ENCODE data around the gene LRRTM4.

LRRTM4 gene

GRCh38 chr2:76748581-76749296, 773.4 kb downstream of the LRRTM4 start:
- H3K4me3 ChIP-seq (replicated peaks; ENCODE audit: low read depth, low read length) = no peak overlapping the region
- DNase-seq (ENCODE audit: low read depth) = no peak
- TF ChIP-seq, protein P1, sequence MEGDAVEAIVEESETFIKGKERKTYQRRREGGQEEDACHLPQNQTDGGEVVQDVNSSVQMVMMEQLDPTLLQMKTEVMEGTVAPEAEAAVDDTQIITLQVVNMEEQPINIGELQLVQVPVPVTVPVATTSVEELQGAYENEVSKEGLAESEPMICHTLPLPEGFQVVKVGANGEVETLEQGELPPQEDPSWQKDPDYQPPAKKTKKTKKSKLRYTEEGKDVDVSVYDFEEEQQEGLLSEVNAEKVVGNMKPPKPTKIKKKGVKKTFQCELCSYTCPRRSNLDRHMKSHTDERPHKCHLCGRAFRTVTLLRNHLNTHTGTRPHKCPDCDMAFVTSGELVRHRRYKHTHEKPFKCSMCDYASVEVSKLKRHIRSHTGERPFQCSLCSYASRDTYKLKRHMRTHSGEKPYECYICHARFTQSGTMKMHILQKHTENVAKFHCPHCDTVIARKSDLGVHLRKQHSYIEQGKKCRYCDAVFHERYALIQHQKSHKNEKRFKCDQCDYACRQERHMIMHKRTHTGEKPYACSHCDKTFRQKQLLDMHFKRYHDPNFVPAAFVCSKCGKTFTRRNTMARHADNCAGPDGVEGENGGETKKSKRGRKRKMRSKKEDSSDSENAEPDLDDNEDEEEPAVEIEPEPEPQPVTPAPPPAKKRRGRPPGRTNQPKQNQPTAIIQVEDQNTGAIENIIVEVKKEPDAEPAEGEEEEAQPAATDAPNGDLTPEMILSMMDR (IDR thresholded peaks at IDR 0.05; ENCODE audit: low read length, missing control alignments) = no peak

- H3K4me3 ChIP-seq (replicated peaks; ENCODE audit: low read depth, low read length) = no peak overlapping the region
- TF ChIP-seq, protein P1 (IDR thresholded peaks at IDR 0.05; ENCODE audit: low read length, missing control alignments) = no peak
- DNase-seq (ENCODE audit: low read depth) = no peak
Measured at GRCh38 chr2:76745605-76746004, 776.6 kb downstream of the LRRTM4 start.

GRCh38 chr2:76737607-76738006, 784.6 kb downstream of the LRRTM4 start:
- no peak overlapping the region for H3K4me3 ChIP-seq (replicated peaks; ENCODE audit: low read depth, low read length)
- no peak for DNase-seq (ENCODE audit: low read depth)
- TF ChIP-seq, protein P1 (IDR thresholded peaks at IDR 0.05; ENCODE audit: low read length, missing control alignments) = no peak

GRCh38 chr2:76733736-76734135, 788.4 kb downstream of the LRRTM4 start:
- no peak overlapping the region for H3K4me3 ChIP-seq (replicated peaks; ENCODE audit: low read depth, low read length)
- TF ChIP-seq, protein P1 (IDR thresholded peaks at IDR 0.05; ENCODE audit: low read length, missing control alignments) = no peak
- no peak for DNase-seq (ENCODE audit: low read depth)

DNA sequence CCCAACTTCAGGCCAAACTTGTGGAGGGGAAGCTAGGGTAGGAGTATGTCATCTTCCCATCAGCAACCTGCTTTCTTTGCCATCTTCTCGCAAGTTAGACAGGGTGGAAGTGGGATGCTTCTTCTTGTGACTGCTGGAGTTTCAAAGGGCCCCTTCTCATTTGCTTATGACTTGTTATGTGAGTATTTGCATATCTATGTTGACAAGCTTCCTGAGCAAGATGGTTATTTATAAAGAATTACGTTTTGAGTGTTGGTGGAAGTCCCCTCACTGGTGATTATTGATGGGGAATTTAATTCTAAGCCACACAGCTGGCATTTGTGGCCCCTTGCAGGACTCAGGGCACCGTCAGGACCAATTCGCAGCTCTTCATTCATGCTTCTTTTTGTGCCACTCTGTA, 791.0 kb downstream of the LRRTM4 start:
- no peak for DNase-seq (ENCODE audit: low read depth)
- TF ChIP-seq, protein P1 (IDR thresholded peaks at IDR 0.05; ENCODE audit: low read length, missing control alignments) = no peak
- H3K4me3 ChIP-seq (replicated peaks; ENCODE audit: low read depth, low read length) = no peak overlapping the region

- H3K4me3 ChIP-seq (replicated peaks; ENCODE audit: low read depth, low read length) = no peak overlapping the region
- no peak for DNase-seq (ENCODE audit: low read depth)
- TF ChIP-seq, protein P1 (IDR thresholded peaks at IDR 0.05; ENCODE audit: low read length, missing control alignments) = no peak
Measured at GRCh38 chr2:76730021-76730420, 792.2 kb downstream of the LRRTM4 start.

DNA sequence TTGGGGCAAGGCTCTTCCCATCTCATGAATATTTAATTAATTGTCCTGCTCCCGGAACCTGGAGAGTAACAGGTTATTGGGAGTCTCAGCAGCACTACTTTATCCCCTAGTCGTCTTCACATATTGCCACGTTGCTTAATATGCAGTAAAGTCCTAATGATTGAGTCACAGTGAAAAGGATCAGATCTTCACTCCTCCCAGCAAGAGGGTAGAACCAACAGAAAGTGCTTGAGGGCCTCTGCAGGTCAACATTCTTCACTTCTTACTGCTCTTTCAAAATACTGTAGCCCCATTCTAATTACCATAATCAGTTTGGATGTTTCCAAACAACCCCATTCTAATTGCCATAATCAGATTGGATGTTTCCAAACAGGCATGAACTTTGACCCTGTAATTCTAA, 801.0 kb downstream of the LRRTM4 start:
- no peak overlapping the region for H3K4me3 ChIP-seq (replicated peaks; ENCODE audit: low read depth, low read length)
- no peak for DNase-seq (ENCODE audit: low read depth)
- TF ChIP-seq, protein P1 (IDR thresholded peaks at IDR 0.05; ENCODE audit: low read length, missing control alignments) = no peak
